H1 (cell line): ENCODE results near the gene SERPINB2. TPM values are rescaled to one million over a fixed set of nuclear protein-coding genes. Genes with fewer than 3 reads are reported as not detected.

Source experiments
- CTCF ChIA-PET: fragments of 300-600 bp; sonication (Branson Sonifier 250); formaldehyde crosslinking; loops from one replicate; lab custom pipeline; 2021; ENCODE audit not compliant: partially characterized antibody; lab: Charles Lee
- POLR2A ChIA-PET: fragments of 300-600 bp; sonication (Branson Sonifier 250); formaldehyde crosslinking; loops from one replicate; lab custom pipeline; 2021; ENCODE audit warnings: inconsistent platforms; ENCODE audit not compliant: partially characterized antibody; lab: Charles Lee
- DNase-seq, 2 experiments: peaks; one replicate each; pipeline versions ENCODE4 v3.0.0 to v3.0.0-alpha.2; 2010 to 2022; ENCODE audit warnings: low spot score in 2 of 2, low read depth in 1 of 2, mixed read lengths in 1 of 2
- FAIRE-seq: peaks from 2 replicates; lab custom pipeline; 2011; peaks lifted over from hg19 to GRCh38; lab: Jason Lieb, UNC
- H2AFZ ChIP-seq: 2 replicates; pipeline ENCODE4 v1.8.1; 2012; ENCODE audit warnings: low read length, inconsistent platforms
- H2AK5ac ChIP-seq: 2 replicates; pipeline ENCODE4 v1.6.1; 2013; ENCODE audit warnings: low read depth, low read length
- H2BK120ac ChIP-seq: replicated peaks from 2 replicates; pipeline ENCODE3; 2013; ENCODE audit warnings: low read depth, low read length, inconsistent platforms
- H2BK12ac ChIP-seq: 2 replicates; pipeline ENCODE4 v1.6.1; 2013; ENCODE audit warnings: low read depth, low read length
- H2BK15ac ChIP-seq: 2 replicates; pipeline ENCODE4 v1.6.1; 2013; ENCODE audit warnings: low read length
- H2BK20ac ChIP-seq: 2 replicates; pipeline ENCODE4 v1.6.1; 2013; ENCODE audit warnings: low read length
- H2BK5ac ChIP-seq: 2 replicates; pipeline ENCODE4 v1.6.1; 2013; ENCODE audit warnings: low read depth, low read length
- H3K14ac ChIP-seq: 2 replicates; pipeline ENCODE4 v1.6.1; 2013; ENCODE audit warnings: inconsistent platforms; ENCODE audit not compliant: insufficient read length
- H3K18ac ChIP-seq: 2 replicates; pipeline ENCODE4 v1.6.1; 2013; ENCODE audit warnings: low read length; ENCODE audit errors: extremely low read depth
- H3K23ac ChIP-seq: 2 replicates; pipeline ENCODE4 v1.6.1; 2013; ENCODE audit warnings: inconsistent platforms; ENCODE audit not compliant: insufficient read length
- H3K23me2 ChIP-seq: 2 replicates; pipeline ENCODE4 v1.6.1; 2013; ENCODE audit warnings: low read depth, low read length
- H3K27ac ChIP-seq: 2 replicates; pipeline ENCODE4 v1.6.1; 2011; ENCODE audit warnings: low read depth, low read length, inconsistent platforms
- H3K27me3 ChIP-seq, 4 experiments: replicated peaks in 1 of 4; 1 replicate in 1 of 4; 2 replicates in 3 of 4; pipeline versions ENCODE4 v1.6.1 to v1.8.1; 2011 to 2013; ENCODE audit warnings: low read length in 3 of 4, mild to moderate bottlenecking in 3 of 4, inconsistent platforms in 2 of 4, mixed read lengths in 2 of 4, moderate library complexity in 1 of 4; ENCODE audit not compliant: control insufficient read depth in 3 of 4, insufficient read depth in 3 of 4; ENCODE audit errors: extremely low read depth in 1 of 4
- H3K36me3 ChIP-seq, 4 experiments: 2 replicates each; pipeline versions ENCODE4 v1.6.1 to v1.8.1; 2011 to 2013; ENCODE audit warnings: mild to moderate bottlenecking in 4 of 4, low read length in 3 of 4, moderate library complexity in 2 of 4, control low read depth in 1 of 4, inconsistent platforms in 1 of 4; ENCODE audit not compliant: insufficient read depth in 4 of 4, control insufficient read depth in 2 of 4
- H3K4ac ChIP-seq: replicated peaks from 2 replicates; pipeline ENCODE3; 2013; ENCODE audit warnings: low read length, low read depth, mixed read lengths, inconsistent platforms; ENCODE audit not compliant: insufficient read length
- H3K4me1 ChIP-seq, 4 experiments: replicated peaks in 1 of 4; 1 replicate in 1 of 4; 2 replicates in 3 of 4; pipeline versions ENCODE4 v1.6.1 to v1.8.1; 2011 to 2013; ENCODE audit warnings: low read length in 3 of 4, inconsistent platforms in 2 of 4, mixed read lengths in 1 of 4; ENCODE audit not compliant: insufficient read depth in 4 of 4, control insufficient read depth in 3 of 4
- H3K4me2 ChIP-seq, 2 experiments: 2 replicates each; pipeline versions ENCODE4 v1.6.1 to v1.8.1; 2011 to 2013; ENCODE audit warnings: low read depth in 2 of 2, low read length in 2 of 2, control low read depth in 1 of 2, inconsistent platforms in 1 of 2, mild to moderate bottlenecking in 1 of 2; ENCODE audit not compliant: insufficient read depth in 1 of 2
- H3K4me3 ChIP-seq, 4 experiments: fragments of 200-600, 300-600 bp in 1 of 4; sonication (generic), shearing (Covaris generic), sonication (Bioruptor Twin) in 1 of 4; 2 replicates each; pipeline versions ENCODE4 v1.5.1 to v1.8.1; 2011 to 2016; ENCODE audit warnings: low read length in 4 of 4, low read depth in 3 of 4, control low read depth in 2 of 4, inconsistent platforms in 2 of 4, mild to moderate bottlenecking in 2 of 4, mixed read lengths in 1 of 4, moderate library complexity in 1 of 4; ENCODE audit not compliant: insufficient read depth in 2 of 4; ENCODE audit errors: extremely low read depth in 1 of 4
- H3K56ac ChIP-seq: replicated peaks from 2 replicates; pipeline ENCODE3; 2013; ENCODE audit warnings: low read depth, mild to moderate bottlenecking, mixed read lengths, low read length, inconsistent platforms; ENCODE audit not compliant: insufficient read length
- H3K79me1 ChIP-seq: 2 replicates; pipeline ENCODE4 v1.6.1; 2013; ENCODE audit warnings: low read depth, low read length, control low read depth
- H3K79me2 ChIP-seq, 2 experiments: 2 replicates each; pipeline versions ENCODE4 v1.6.1 to v1.8.1; 2012 to 2013; ENCODE audit warnings: low read length in 2 of 2, mild to moderate bottlenecking in 2 of 2, inconsistent platforms in 1 of 2; ENCODE audit not compliant: insufficient read depth in 2 of 2, control insufficient read depth in 1 of 2
- H3K9ac ChIP-seq, 4 experiments: replicated peaks in 1 of 4; 1 replicate in 1 of 4; 2 replicates in 3 of 4; pipeline versions ENCODE4 v1.6.1 to v1.8.1; 2011 to 2013; ENCODE audit warnings: low read depth in 3 of 4, low read length in 3 of 4, control low read depth in 2 of 4, mild to moderate bottlenecking in 2 of 4, moderate library complexity in 2 of 4, inconsistent platforms in 1 of 4; ENCODE audit errors: extremely low read depth in 1 of 4
- H3K9me3 ChIP-seq, 2 experiments: 2 replicates each; pipeline versions ENCODE4 v1.6.1 to v1.8.1; 2012 to 2013; ENCODE audit warnings: mild to moderate bottlenecking in 2 of 2, moderate library complexity in 2 of 2, control low read depth in 1 of 2, inconsistent platforms in 1 of 2, low read depth in 1 of 2, low read length in 1 of 2, mixed read lengths in 1 of 2; ENCODE audit not compliant: insufficient read depth in 2 of 2
- H4K20me1 ChIP-seq, 2 experiments: replicated peaks in 1 of 2; 2 replicates each; pipeline versions ENCODE3 to v1.8.1; 2011 to 2013; ENCODE audit warnings: inconsistent platforms in 2 of 2, low read length in 2 of 2, mild to moderate bottlenecking in 1 of 2; ENCODE audit not compliant: insufficient read depth in 2 of 2, control insufficient read depth in 1 of 2
- H4K5ac ChIP-seq: 2 replicates; pipeline ENCODE4 v1.6.1; 2013; ENCODE audit warnings: low read length, low read depth, mixed read lengths, inconsistent platforms; ENCODE audit not compliant: insufficient read length
- H4K8ac ChIP-seq: 2 replicates; pipeline ENCODE4 v1.8.0; 2013; ENCODE audit warnings: mild to moderate bottlenecking, moderate library complexity, low read length, inconsistent platforms; ENCODE audit not compliant: insufficient read depth; ENCODE audit errors: extremely low read depth
- H4K91ac ChIP-seq: replicated peaks from 2 replicates; pipeline ENCODE3; 2013; ENCODE audit warnings: low read length, mixed read lengths, inconsistent platforms; ENCODE audit not compliant: insufficient read length
- ATF2 ChIP-seq: IDR thresholded peaks from 2 replicates; pipeline ENCODE4 v1.6.1; 2012; ENCODE audit warnings: low read length, inconsistent platforms
- CBX8 ChIP-seq: fragments of 300-800, 300-1000 bp; sonication (generic); IDR thresholded peaks from 2 replicates; pipeline ENCODE4 v1.7.1; 2016; ENCODE audit warnings: low read depth, low read length, borderline replicate concordance
- GABPA ChIP-seq: IDR thresholded peaks from 2 replicates; pipeline ENCODE4 v1.6.1; 2011; ENCODE audit warnings: mild to moderate bottlenecking, low read length, moderate library complexity, borderline replicate concordance; ENCODE audit not compliant: insufficient read depth
- HDAC6 ChIP-seq: IDR thresholded peaks from one replicate; pipeline ENCODE4 v1.7.1; 2012; ENCODE audit warnings: low read depth, mild to moderate bottlenecking, inconsistent platforms, low read length, moderate library complexity
- JUN ChIP-seq: IDR thresholded peaks from 2 replicates; pipeline ENCODE4 v1.6.1; 2011; ENCODE audit warnings: low read depth, mild to moderate bottlenecking, improper control_type of control experiment, low read length
- POLR2AphosphoS5 ChIP-seq: IDR thresholded peaks from 2 replicates; pipeline ENCODE4 v1.6.1; 2011; ENCODE audit warnings: low read depth, low read length
- SIN3A ChIP-seq, 2 experiments: IDR thresholded peaks in 1 of 2; conservative IDR thresholded peaks in 1 of 2; 2 replicates each; pipeline ENCODE4 v1.6.1; 2011 to 2012; ENCODE audit warnings: low read length in 2 of 2, improper control_type of control experiment in 1 of 2, low read depth in 1 of 2, mild to moderate bottlenecking in 1 of 2
- TCF12 ChIP-seq: IDR thresholded peaks from 2 replicates; pipeline ENCODE4 v1.6.1; 2011; ENCODE audit warnings: low read depth, mild to moderate bottlenecking, low read length
- ZNF274 ChIP-seq: IDR thresholded peaks from 2 replicates; pipeline ENCODE4 v1.7.0; 2012; ENCODE audit warnings: low read length, borderline replicate concordance; ENCODE audit errors: extremely low read depth
- WGBS, 2 experiments: shearing (Covaris generic) in 1 of 2; methylation state at CpG; one replicate each; pipeline versions ENCODE4 v1.1.6 to v1.1.7; 2013 to 2015; ENCODE audit warnings: low lambda C conversion rate in 2 of 2, mixed read lengths in 2 of 2, inconsistent platforms in 1 of 2, low coverage in 1 of 2, missing lambda C conversion rate in 1 of 2; ENCODE audit not compliant: insufficient replicate concordance in 2 of 2, insufficient coverage in 1 of 2, insufficient read length in 1 of 2; ENCODE audit errors: extremely low coverage in 1 of 2, missing lambda C conversion rate in 1 of 2; 5-methylcytosine and 5-hydroxymethylcytosine counted together
- polyA plus RNA-seq, 7 experiments: library from polyadenylated mRNA; depleted of rRNA in 3 of 7; stranded (reverse) in 5 of 7; unstranded in 2 of 7; fragments of >200 nt in 5 of 7; fragments of 200-250 nt in 2 of 7; gene quantifications; 1 replicate in 5 of 7; 2 replicates in 1 of 7; 4 replicates in 1 of 7; pipeline versions ENCODE4 v1.2.1 to v1.2.3, GENCODE V29; 2011 to 2013; ENCODE audit warnings: missing spikeins in 2 of 7, mixed read lengths in 2 of 7
- total RNA-seq: library from RNA; stranded (reverse); fragmentation: NEBNext Ultra II Directional; extraction: Animal tissue kit (Norgen Biotek cat#: 25700); gene quantifications from 2 replicates; pipeline ENCODE4 v1.2.1, GENCODE V29; 2021
- TF ChIP-seq, protein P1 (sequence below), 3 experiments: IDR thresholded peaks; 1 replicate in 2 of 3; 2 replicates in 1 of 3; pipeline versions ENCODE4 v1.5.1 to v1.6.1; 2011; ENCODE audit warnings: low read length in 3 of 3, mild to moderate bottlenecking in 3 of 3, inconsistent platforms in 2 of 3, low read depth in 1 of 3, moderate library complexity in 1 of 3; ENCODE audit not compliant: insufficient read depth in 1 of 3; ENCODE audit errors: control extremely low read depth in 1 of 3

Gene SERPINB2
- total and polyA plus RNA-seq, 2 of the 8 experiments (the other 6 are each of a cell fraction or from before 2014, with no cell fraction given) = not detected

- CTCF ChIA-PET = interaction anchor here (0.6 to 5.8 kb wide), 30 partner anchors 8 to 1022 kb away, joined by 3 to 73 read pairs (median 4); no protein-coding TSS in a partner anchor
- Histone ChIP-seq H3K23ac (no peak overlapping the region), H3K27ac (no peak overlapping the region), H3K4ac (no peak overlapping the region), H3K4me2 (no peak overlapping the region), H3K4me1 (no peaks in the 10 kb centered on the region), H4K20me1 (no peaks in the 10 kb centered on the region), H2BK20ac (no peak overlapping the region), H4K5ac (no peak overlapping the region), H3K18ac (no peak overlapping the region), H3K23me2 (no peaks in the 10 kb centered on the region), H3K9me3 (no peaks in the 10 kb centered on the region), H3K36me3 (no peaks in the 10 kb centered on the region), H2BK120ac (no peak overlapping the region), H4K8ac (no peak overlapping the region), H2AK5ac (no peak overlapping the region), H3K4me3 (no peak overlapping the region), H2BK12ac (no peak overlapping the region), H2BK5ac (no peak overlapping the region), H2AFZ (no peak overlapping the region), H2BK15ac (no peak overlapping the region), H3K14ac (no peak overlapping the region), H3K27me3 (no peaks in the 10 kb centered on the region), H3K56ac (no peak overlapping the region), H3K9ac (no peak overlapping the region), H3K79me1 (no peaks in the 10 kb centered on the region), H3K79me2 (no peaks in the 10 kb centered on the region), H4K91ac (no peak overlapping the region)
- FAIRE-seq = no peak
- POLR2A ChIA-PET = no interaction called here
- no peak for DNase-seq
- WGBS, 2 experiments = 88% methylated on average over 7 of the region's 7 CpGs; no CpG with 5 or more reads in 1 of the 2 experiments
- TF ChIP-seq TCF12 (no peak), GABPA (no peak), HDAC6 (no peak), CBX8 (no peak), ZNF274 (no peak), JUN (no peak), SIN3A (conservative IDR thresholded peaks at IDR 0.05 in 1 of 2, IDR thresholded peaks at IDR 0.05 in 1 of 2; ENCODE audit: low read depth in 1 of 2, low read length in 2 of 2) (no peak), POLR2AphosphoS5 (no peak), ATF2 (no peak)
- TF ChIP-seq, protein P1, sequence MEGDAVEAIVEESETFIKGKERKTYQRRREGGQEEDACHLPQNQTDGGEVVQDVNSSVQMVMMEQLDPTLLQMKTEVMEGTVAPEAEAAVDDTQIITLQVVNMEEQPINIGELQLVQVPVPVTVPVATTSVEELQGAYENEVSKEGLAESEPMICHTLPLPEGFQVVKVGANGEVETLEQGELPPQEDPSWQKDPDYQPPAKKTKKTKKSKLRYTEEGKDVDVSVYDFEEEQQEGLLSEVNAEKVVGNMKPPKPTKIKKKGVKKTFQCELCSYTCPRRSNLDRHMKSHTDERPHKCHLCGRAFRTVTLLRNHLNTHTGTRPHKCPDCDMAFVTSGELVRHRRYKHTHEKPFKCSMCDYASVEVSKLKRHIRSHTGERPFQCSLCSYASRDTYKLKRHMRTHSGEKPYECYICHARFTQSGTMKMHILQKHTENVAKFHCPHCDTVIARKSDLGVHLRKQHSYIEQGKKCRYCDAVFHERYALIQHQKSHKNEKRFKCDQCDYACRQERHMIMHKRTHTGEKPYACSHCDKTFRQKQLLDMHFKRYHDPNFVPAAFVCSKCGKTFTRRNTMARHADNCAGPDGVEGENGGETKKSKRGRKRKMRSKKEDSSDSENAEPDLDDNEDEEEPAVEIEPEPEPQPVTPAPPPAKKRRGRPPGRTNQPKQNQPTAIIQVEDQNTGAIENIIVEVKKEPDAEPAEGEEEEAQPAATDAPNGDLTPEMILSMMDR (IDR thresholded peaks at IDR 0.05; ENCODE audit: control extremely low read depth in 1 of 3, insufficient read depth in 1 of 3, low read depth in 1 of 3, low read length in 3 of 3) = no peak
Observed at GRCh38 chr18:63843008-63843407, 44.5 kb upstream of the SERPINB2 start.
